Measurements from ENCODE around the gene WDFY2. TPM values are rescaled to one million over a fixed set of nuclear protein-coding genes. Genes with fewer than 3 reads are reported as not detected.

The WDFY2 gene
- total and polyA plus RNA-seq, 12 donors = 2.4 to 7.5 (median 5.5) TPM

GRCh38 chr13:51717786-51718398 is 133.6 kb downstream of the WDFY2 start:
- no peak for DNase-seq
- Histone ChIP-seq H3K27ac (no peak overlapping the region), H3K4me1 (peaks cover 0 to 36% (median 13%) of the 10 kb centered on the region in 9 donors), H3K9me3 (no peaks in the 10 kb centered on the region), H3K27me3 (no peaks in the 10 kb centered on the region), H3K4me3 (no peak overlapping the region), H3K36me3 (peaks cover 0 to 20% (median 0%) of the 10 kb centered on the region in 9 donors)
- ATAC-seq = no peak
- intact Hi-C loops (cut with DNase I) = no loop called here
- WGBS, 2 donors = 89 to 93% methylated on average over 1 of the region's 1 CpG
- no peak for TF ChIP-seq CTCF (IDR thresholded peaks at IDR 0.05)

GRCh38 chr13:51719394-51719793 is 135.1 kb downstream of the WDFY2 start:
- H3K27me3 ChIP-seq = no peaks in the 10 kb centered on the region
- H3K4me1 ChIP-seq = peaks cover 2 to 41% (median 13%) of the 10 kb centered on the region in 9 donors
- ATAC-seq (no peak), DNase-seq (no peak)
- 85 to 89% methylated on average over 1 of the region's 1 CpG for WGBS, 2 donors
- H3K27ac ChIP-seq = no peak overlapping the region
- H3K9me3 ChIP-seq = no peaks in the 10 kb centered on the region
- H3K36me3 ChIP-seq = peaks cover 0 to 20% (median 0%) of the 10 kb centered on the region in 9 donors
- no peak for TF ChIP-seq CTCF (IDR thresholded peaks at IDR 0.05)
- no peak overlapping the region for H3K4me3 ChIP-seq
- intact Hi-C loops (cut with DNase I) = no loop called here

GRCh38 chr13:51721496-51721895 is 137.2 kb downstream of the WDFY2 start:
- peak; percentile 22 to 55 for DNase-seq
- Histone ChIP-seq H3K36me3 (peaks cover 0 to 26% (median 0%) of the 10 kb centered on the region in 9 donors), H3K27ac (peak overlapping the region in 7 of 10 donors; percentile 19 to 76 (median 51)), H3K4me3 (no peak overlapping the region), H3K27me3 (no peaks in the 10 kb centered on the region), H3K9me3 (no peaks in the 10 kb centered on the region), H3K4me1 (peaks cover 2 to 49% (median 21%) of the 10 kb centered on the region in 9 donors)
- WGBS, 2 donors = 46 to 48% methylated on average over 3 of the region's 3 CpGs
- no peak for TF ChIP-seq CTCF (IDR thresholded peaks at IDR 0.05)
- ATAC-seq = peak; percentile 76 to 96 (median 90)
- intact Hi-C loops (cut with DNase I) = loop anchor here in 4 of 10 donors (10.0 kb wide), 4 partner anchors 107 to 267 kb away; partner anchors contain the start of genes WDFY2 (in 2 of the 4) and INTS6 (in 1 of the 4)

GRCh38 chr13:51723529-51723928 is 139.3 kb downstream of the WDFY2 start:
- peak in 2 of 8 donors; percentile 26 to 43 for ATAC-seq

More at GRCh38 chr13:51723529-51723928, 139.3 kb downstream of the WDFY2 start:
- peaks cover 0 to 40% (median 0%) of the 10 kb centered on the region in 9 donors for H3K36me3 ChIP-seq
- no peak for TF ChIP-seq CTCF (IDR thresholded peaks at IDR 0.05)
- intact Hi-C loops (cut with DNase I) = loop anchor here in 4 of 10 donors (10.0 kb wide), 4 partner anchors 109 to 269 kb away; partner anchors contain the start of genes WDFY2 (in 2 of the 4) and INTS6 (in 1 of the 4)
- H3K4me1 ChIP-seq = peaks cover 2 to 65% (median 32%) of the 10 kb centered on the region in 9 donors
- H3K27me3 ChIP-seq = no peaks in the 10 kb centered on the region
- H3K4me3 ChIP-seq = no peak overlapping the region
- peak overlapping the region in 1 of 10 donors; percentile 76 for H3K27ac ChIP-seq
- 51 to 69% methylated on average over 6 of the region's 6 CpGs for WGBS, 2 donors
- no peak for DNase-seq
- H3K9me3 ChIP-seq = no peaks in the 10 kb centered on the region
